Neural cell (in vitro differentiated cells): Measurements from ENCODE around the gene SKIC8. TPM values are rescaled to one million over a fixed set of nuclear protein-coding genes. Genes with fewer than 3 reads are reported as not detected.

Experiments used
- H2AFZ ChIP-seq: fragments of 200-600, 300-800 bp; sonication (generic), shearing (Covaris generic); 2 replicates; pipeline ENCODE4 v1.6.0; 2014; ENCODE audit warnings: low read depth, mild to moderate bottlenecking, antibody characterized with exemption, low read length, moderate library complexity
- H3F3A ChIP-seq: fragments of 200-600 bp; shearing (Covaris generic); 2 replicates; pipeline ENCODE4 v1.6.1; 2016; ENCODE audit warnings: mild to moderate bottlenecking, moderate library complexity, mixed read lengths, antibody characterized with exemption, low read length; ENCODE audit not compliant: insufficient read depth, poor library complexity, severe bottlenecking
- H3K27ac ChIP-seq: fragments of 200-600, 300-800 bp; sonication (generic), shearing (Covaris generic); 2 replicates; pipeline ENCODE4 v1.5.1; 2014; ENCODE audit warnings: mild to moderate bottlenecking, low read length, moderate library complexity
- H3K27me3 ChIP-seq: fragments of 300-800, 200-600 bp; sonication (generic), shearing (Covaris generic); 2 replicates; pipeline ENCODE4 v1.6.0; 2014; ENCODE audit warnings: mild to moderate bottlenecking, low read depth, low read length, moderate library complexity; ENCODE audit not compliant: insufficient read depth
- H3K36me3 ChIP-seq: fragments of 300-800, 200-600 bp; sonication (generic), shearing (Covaris generic); 2 replicates; pipeline ENCODE4 v1.5.1; 2014; ENCODE audit warnings: mild to moderate bottlenecking, antibody characterized with exemption, low read length, moderate library complexity; ENCODE audit not compliant: insufficient read depth
- H3K4me2 ChIP-seq: fragments of 300-800, 200-600 bp; sonication (generic), shearing (Covaris generic); 2 replicates; pipeline ENCODE4 v1.6.0; 2014; ENCODE audit warnings: mild to moderate bottlenecking, low read length
- H3K4me3 ChIP-seq: fragments of 300-800, 200-600 bp; sonication (generic), shearing (Covaris generic); 2 replicates; pipeline ENCODE4 v1.5.1; 2014; ENCODE audit warnings: mild to moderate bottlenecking, low read length, moderate library complexity
- H3K79me2 ChIP-seq: fragments of 200-600 bp; shearing (Covaris generic); replicated peaks from 2 replicates; pipeline ENCODE4 v1.6.0; 2014; ENCODE audit warnings: mild to moderate bottlenecking, low read length, moderate library complexity; ENCODE audit not compliant: insufficient read depth
- H3K9ac ChIP-seq: fragments of 300-800, 200-600 bp; sonication (generic), shearing (Covaris generic); 2 replicates; pipeline ENCODE4 v1.6.1; 2016; ENCODE audit warnings: mild to moderate bottlenecking, low read length, mixed read lengths
- H3K9me2 ChIP-seq: fragments of 200-600 bp; shearing (Covaris generic); 2 replicates; pipeline ENCODE4 v1.6.1; 2016; ENCODE audit warnings: mild to moderate bottlenecking, low read length, mixed read lengths; ENCODE audit not compliant: insufficient read depth
- H3K9me3 ChIP-seq: fragments of 200-600, 300-800 bp; sonication (generic), shearing (Covaris generic); 2 replicates; pipeline ENCODE4 v1.6.1; 2016; ENCODE audit warnings: mild to moderate bottlenecking, mixed run types, low read length, moderate library complexity, mixed read lengths
- H4K20me1 ChIP-seq: fragments of 200-600 bp; shearing (Covaris generic); 2 replicates; pipeline ENCODE4 v1.6.1; 2016; ENCODE audit warnings: mild to moderate bottlenecking, mixed run types; ENCODE audit not compliant: insufficient read depth
- EP300 ChIP-seq: fragments of 450-650 bp; conservative IDR thresholded peaks from 2 replicates; pipeline ENCODE4 v1.6.1; 2014; ENCODE audit warnings: antibody characterized with exemption, mild to moderate bottlenecking, moderate library complexity; ENCODE audit not compliant: poor library complexity, severe bottlenecking
- EZH2 ChIP-seq: fragments of 200-600, 300-800 bp; shearing (Covaris generic), sonication (generic); IDR thresholded peaks from 2 replicates; pipeline ENCODE4 v1.6.1; 2014; ENCODE audit warnings: antibody characterized with exemption, low read length, borderline replicate concordance, mild to moderate bottlenecking; ENCODE audit not compliant: insufficient read depth, poor library complexity, severe bottlenecking
- MXI1 ChIP-seq: fragments of 450-650 bp; conservative IDR thresholded peaks from 2 replicates; pipeline ENCODE4 v1.6.1; 2014; ENCODE audit warnings: antibody characterized with exemption, mild to moderate bottlenecking; ENCODE audit not compliant: poor library complexity, severe bottlenecking
- POLR2AphosphoS5 ChIP-seq: IDR thresholded peaks from 2 replicates; pipeline ENCODE4 v1.6.1; 2012
- RAD21 ChIP-seq: fragments of 450-650 bp; conservative IDR thresholded peaks from 2 replicates; pipeline ENCODE4 v1.6.1; 2014; ENCODE audit warnings: antibody characterized with exemption, mild to moderate bottlenecking, moderate library complexity
- SMC3 ChIP-seq: fragments of 450-650 bp; conservative IDR thresholded peaks from 2 replicates; pipeline ENCODE4 v1.6.1; 2014; ENCODE audit warnings: antibody characterized with exemption, mild to moderate bottlenecking, moderate library complexity; ENCODE audit not compliant: poor library complexity
- TAF1 ChIP-seq: IDR thresholded peaks from 2 replicates; pipeline ENCODE4 v1.6.1; 2012; ENCODE audit warnings: low read depth
- polyA plus RNA-seq: library from polyadenylated mRNA; depleted of rRNA; stranded (reverse); fragments of >200 nt; gene quantifications from 2 replicates; pipeline ENCODE4 v1.2.3, GENCODE V29; 2014
- TF ChIP-seq, protein P1 (sequence below): fragments of 450-650 bp; IDR thresholded peaks from 2 replicates; pipeline ENCODE4 v1.5.1; 2014; ENCODE audit warnings: antibody characterized with exemption, mild to moderate bottlenecking, moderate library complexity; ENCODE audit not compliant: poor library complexity, severe bottlenecking
- TF ChIP-seq, protein P2 (sequence below): IDR thresholded peaks from 2 replicates; pipeline ENCODE4 v1.6.1; 2012; ENCODE audit warnings: borderline replicate concordance

The SKIC8 gene
- polyA plus RNA-seq, 1 donor from 2014 or later = 170 TPM

DNA sequence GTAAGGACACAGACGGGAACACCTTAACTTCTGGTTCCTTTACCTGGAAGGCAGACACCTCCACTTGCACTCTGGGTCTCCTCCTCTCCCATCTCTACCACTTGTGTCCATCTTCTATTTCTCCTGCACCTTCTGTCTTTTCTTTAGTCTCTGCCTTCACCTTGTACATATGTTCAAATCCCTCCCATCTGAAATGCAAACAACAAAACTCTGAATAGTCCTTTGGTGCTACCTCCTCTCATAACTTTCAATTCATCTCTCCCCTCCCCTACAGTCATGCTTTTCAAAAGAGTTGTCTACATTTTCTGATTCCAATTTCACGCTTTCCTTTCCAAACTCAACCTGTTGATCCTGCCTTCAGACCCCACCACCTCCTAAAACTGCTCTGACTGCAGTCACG is 35.4 kb upstream of the SKIC8 start:
- no peak overlapping the region for H2AFZ ChIP-seq

DNA sequence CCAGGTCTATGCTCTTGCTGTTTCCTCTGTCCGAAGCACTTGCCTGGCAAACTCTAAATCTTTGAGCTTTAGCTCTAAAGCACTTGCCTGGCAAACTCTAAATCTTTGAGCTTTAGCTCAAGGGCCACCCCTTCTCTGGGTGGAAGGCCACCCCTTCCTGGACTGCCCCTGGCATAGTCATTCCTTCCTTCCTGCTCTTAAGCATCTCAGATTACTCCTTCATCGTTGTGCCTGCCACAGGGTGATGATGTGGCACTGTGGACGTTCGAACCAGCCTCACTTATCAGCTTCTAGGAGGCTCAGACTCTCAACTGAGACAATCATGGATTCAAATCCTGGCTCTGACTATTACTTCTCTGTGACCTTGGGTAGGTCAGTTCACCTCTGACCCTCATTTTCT is 30.2 kb upstream of the SKIC8 start:
- Histone ChIP-seq H3F3A (no peaks in the 10 kb centered on the region), H2AFZ (no peak overlapping the region), H3K27ac (no peak overlapping the region), H4K20me1 (no peaks in the 10 kb centered on the region), H3K4me2 (no peak overlapping the region), H3K36me3 (no peaks in the 10 kb centered on the region), H3K27me3 (no peaks in the 10 kb centered on the region), H3K4me3 (no peak overlapping the region), H3K79me2 (no peaks in the 10 kb centered on the region), H3K9me2 (no peaks in the 10 kb centered on the region), H3K9me3 (no peaks in the 10 kb centered on the region), H3K9ac (no peak overlapping the region)
- no peak for TF ChIP-seq TAF1
- TF ChIP-seq EP300 = no peak
- TF ChIP-seq RAD21 = no peak
- TF ChIP-seq POLR2AphosphoS5 = no peak
- TF ChIP-seq, protein P1, sequence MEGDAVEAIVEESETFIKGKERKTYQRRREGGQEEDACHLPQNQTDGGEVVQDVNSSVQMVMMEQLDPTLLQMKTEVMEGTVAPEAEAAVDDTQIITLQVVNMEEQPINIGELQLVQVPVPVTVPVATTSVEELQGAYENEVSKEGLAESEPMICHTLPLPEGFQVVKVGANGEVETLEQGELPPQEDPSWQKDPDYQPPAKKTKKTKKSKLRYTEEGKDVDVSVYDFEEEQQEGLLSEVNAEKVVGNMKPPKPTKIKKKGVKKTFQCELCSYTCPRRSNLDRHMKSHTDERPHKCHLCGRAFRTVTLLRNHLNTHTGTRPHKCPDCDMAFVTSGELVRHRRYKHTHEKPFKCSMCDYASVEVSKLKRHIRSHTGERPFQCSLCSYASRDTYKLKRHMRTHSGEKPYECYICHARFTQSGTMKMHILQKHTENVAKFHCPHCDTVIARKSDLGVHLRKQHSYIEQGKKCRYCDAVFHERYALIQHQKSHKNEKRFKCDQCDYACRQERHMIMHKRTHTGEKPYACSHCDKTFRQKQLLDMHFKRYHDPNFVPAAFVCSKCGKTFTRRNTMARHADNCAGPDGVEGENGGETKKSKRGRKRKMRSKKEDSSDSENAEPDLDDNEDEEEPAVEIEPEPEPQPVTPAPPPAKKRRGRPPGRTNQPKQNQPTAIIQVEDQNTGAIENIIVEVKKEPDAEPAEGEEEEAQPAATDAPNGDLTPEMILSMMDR = no peak
- TF ChIP-seq SMC3 = no peak
- no peak for TF ChIP-seq EZH2
- TF ChIP-seq, protein P2, sequence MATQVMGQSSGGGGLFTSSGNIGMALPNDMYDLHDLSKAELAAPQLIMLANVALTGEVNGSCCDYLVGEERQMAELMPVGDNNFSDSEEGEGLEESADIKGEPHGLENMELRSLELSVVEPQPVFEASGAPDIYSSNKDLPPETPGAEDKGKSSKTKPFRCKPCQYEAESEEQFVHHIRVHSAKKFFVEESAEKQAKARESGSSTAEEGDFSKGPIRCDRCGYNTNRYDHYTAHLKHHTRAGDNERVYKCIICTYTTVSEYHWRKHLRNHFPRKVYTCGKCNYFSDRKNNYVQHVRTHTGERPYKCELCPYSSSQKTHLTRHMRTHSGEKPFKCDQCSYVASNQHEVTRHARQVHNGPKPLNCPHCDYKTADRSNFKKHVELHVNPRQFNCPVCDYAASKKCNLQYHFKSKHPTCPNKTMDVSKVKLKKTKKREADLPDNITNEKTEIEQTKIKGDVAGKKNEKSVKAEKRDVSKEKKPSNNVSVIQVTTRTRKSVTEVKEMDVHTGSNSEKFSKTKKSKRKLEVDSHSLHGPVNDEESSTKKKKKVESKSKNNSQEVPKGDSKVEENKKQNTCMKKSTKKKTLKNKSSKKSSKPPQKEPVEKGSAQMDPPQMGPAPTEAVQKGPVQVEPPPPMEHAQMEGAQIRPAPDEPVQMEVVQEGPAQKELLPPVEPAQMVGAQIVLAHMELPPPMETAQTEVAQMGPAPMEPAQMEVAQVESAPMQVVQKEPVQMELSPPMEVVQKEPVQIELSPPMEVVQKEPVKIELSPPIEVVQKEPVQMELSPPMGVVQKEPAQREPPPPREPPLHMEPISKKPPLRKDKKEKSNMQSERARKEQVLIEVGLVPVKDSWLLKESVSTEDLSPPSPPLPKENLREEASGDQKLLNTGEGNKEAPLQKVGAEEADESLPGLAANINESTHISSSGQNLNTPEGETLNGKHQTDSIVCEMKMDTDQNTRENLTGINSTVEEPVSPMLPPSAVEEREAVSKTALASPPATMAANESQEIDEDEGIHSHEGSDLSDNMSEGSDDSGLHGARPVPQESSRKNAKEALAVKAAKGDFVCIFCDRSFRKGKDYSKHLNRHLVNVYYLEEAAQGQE = no peak

More for the DNA sequence above, 35.4 kb upstream of the SKIC8 start:
- Histone ChIP-seq H3K36me3 (no peaks in the 10 kb centered on the region), H3K4me3 (no peak overlapping the region), H4K20me1 (no peaks in the 10 kb centered on the region), H3K27me3 (peaks cover 21% of the 10 kb centered on the region), H3K4me2 (no peak overlapping the region), H3F3A (no peaks in the 10 kb centered on the region), H3K27ac (no peak overlapping the region), H3K9ac (no peak overlapping the region), H3K9me2 (no peaks in the 10 kb centered on the region), H3K9me3 (no peaks in the 10 kb centered on the region), H3K79me2 (no peaks in the 10 kb centered on the region)
- TF ChIP-seq, protein P2 = no peak
- no peak for TF ChIP-seq RAD21
- TF ChIP-seq SMC3 = no peak
- TF ChIP-seq EP300 = no peak
- TF ChIP-seq TAF1 = no peak
- TF ChIP-seq POLR2AphosphoS5 = no peak
- TF ChIP-seq EZH2 = no peak
- TF ChIP-seq, protein P1 = no peak
- no peak for TF ChIP-seq MXI1
